Measurements from ENCODE around the gene INHBB.
"Not testable (repeated sequence)": the region's sequence is repeated elsewhere in the genome, so short reads cannot be mapped to it uniquely, and the experiment has no call there.

INHBB gene

DNA sequence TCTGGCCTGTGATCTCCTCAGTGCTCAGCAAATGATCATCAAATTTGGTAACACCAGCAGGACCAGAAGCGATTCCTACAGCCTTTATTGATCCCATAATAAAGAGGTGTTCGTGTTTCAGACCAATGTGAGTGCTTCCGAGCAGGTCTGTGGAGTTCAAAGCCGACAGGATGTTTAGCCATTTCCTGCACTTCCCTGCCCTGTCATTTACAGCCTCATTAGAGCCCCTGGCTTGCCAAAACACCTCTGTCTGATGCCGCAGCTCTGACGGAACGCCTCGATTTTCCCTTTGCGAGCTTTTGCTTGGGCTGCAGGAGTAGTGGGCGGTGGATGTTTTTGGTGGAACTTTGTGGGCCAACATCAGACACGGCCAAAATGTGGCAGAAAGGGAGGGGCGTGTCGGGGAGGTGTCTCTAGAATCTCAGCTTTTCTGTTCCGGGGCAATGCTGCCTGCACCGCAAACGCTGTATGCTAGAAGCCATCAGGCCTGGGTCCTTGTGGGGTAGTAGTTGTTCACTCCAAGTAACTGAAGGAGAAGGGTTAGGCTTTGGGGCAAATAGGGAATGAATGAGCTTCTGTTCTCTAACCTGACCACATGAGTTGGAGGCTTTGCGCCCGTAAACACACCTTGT is 26.1 kb upstream of the INHBB start:
- no peaks in the 10 kb centered on the region for H3K36me3 ChIP-seq (ENCODE audit: insufficient read depth, low read length)
- H3K27me3 ChIP-seq (ENCODE audit: insufficient read depth, low read length) = peaks cover 48% of the 10 kb centered on the region
- no peak overlapping the region for H2AFZ ChIP-seq (ENCODE audit: low read depth, low read length)
- no peak overlapping the region for H3K4me3 ChIP-seq (ENCODE audit: low read length)
- H3K9me3 ChIP-seq (ENCODE audit: low read length) = no peaks in the 10 kb centered on the region
- no peaks in the 10 kb centered on the region for H3K4me1 ChIP-seq (ENCODE audit: insufficient read depth, low read length)

DNA sequence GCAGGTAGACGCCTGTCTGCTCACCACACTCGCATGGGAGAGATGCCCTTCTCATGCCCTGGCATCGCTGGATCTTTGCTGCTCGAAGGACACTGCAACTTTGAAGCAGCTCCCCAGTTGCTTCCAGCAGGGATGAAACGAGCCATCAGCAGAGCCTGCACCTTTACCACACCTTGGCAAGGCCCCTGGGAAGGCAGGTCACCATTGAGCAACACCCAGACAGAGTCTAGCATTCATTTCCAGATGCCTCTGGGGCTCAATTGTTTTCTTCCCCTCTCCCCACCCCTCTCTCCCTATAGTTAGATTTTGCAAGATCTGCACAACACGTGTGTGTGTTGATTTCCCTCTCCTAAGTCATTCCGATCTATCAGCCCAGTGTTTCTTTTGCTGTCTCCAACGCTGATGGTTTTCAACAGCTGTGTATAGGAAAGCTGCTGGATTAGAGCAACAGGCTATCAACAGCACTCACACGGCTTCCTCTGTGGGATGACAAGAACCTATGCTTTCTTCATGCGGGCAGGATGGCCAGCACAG is 25.6 kb upstream of the INHBB start:
- Histone ChIP-seq H3K9me3 (ENCODE audit: low read length) (no peaks in the 10 kb centered on the region), H3K27me3 (ENCODE audit: insufficient read depth, low read length) (peaks cover 42% of the 10 kb centered on the region), H3K36me3 (ENCODE audit: insufficient read depth, low read length) (no peaks in the 10 kb centered on the region), H3K4me1 (ENCODE audit: insufficient read depth, low read length) (no peaks in the 10 kb centered on the region), H3K4me3 (ENCODE audit: low read length) (no peak overlapping the region), H2AFZ (ENCODE audit: low read depth, low read length) (no peak overlapping the region)

DNA sequence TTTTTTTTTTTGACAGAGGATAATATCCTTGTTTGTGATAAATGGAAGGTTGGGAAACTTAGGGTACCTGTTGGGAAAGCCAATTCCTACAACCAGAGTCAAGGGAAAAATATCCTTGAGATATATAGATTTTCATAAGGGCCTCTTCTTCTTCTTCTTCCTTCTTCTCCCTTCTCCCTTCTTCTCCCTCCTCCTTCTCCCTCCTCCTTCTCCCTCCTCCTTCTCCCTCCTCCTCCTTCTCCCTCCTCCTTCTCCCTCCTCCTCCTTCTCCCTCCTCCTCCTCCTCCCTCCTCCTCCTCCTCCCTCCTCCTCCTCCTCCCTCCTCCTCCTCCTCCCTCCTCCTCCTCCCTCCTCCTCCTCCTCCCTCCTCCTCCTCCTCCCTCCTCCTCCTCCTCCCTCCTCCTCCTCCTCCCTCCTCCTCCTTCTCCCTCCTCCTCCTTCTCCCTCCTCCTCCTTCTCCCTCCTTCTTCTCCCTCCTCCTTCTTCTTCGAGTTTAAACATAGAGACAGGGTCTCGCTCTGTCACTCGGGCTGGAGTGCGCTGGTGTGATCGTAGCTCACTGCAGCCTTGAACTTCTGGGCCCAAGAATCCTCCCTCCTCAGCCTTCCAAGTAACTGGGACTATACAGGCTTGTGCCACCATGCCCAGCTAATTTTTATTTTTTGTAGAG is 24.9 kb upstream of the INHBB start:
- not testable (repeated sequence) for H3K9me3 ChIP-seq (ENCODE audit: low read length); H2AFZ ChIP-seq (ENCODE audit: low read depth, low read length); H3K4me1 ChIP-seq (ENCODE audit: insufficient read depth, low read length); H3K36me3 ChIP-seq (ENCODE audit: insufficient read depth, low read length); H3K4me3 ChIP-seq (ENCODE audit: low read length)
- peaks cover 36% of the 10 kb centered on the region for H3K27me3 ChIP-seq (ENCODE audit: insufficient read depth, low read length)

DNA sequence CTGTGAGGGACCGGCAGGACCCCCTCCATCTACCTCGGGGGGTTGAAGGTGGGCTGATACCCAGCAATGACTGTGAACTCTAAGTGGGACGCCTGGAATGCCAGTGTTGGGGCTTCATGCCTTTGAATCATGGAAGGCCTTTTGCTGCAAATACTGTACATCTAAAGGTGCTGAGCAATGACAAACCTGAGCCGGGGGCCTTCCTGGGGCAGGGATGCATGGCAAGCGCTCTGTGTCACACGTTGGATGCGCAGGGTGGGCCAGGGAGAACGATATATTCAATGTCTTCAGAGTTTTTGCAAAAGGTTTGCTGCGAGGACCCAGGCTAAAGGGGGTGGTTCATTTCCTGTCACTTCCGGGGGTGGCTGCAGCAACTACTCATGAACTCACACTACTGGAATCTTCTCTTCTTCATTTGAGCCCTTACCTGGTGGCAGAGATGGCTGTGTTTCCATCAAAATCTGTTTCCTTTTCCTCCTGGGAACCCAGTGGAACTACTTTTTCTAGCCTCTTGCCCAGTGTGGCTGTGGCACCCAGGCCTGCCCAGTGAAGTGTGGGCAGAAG is 24.1 kb upstream of the INHBB start:
- Histone ChIP-seq H3K27me3 (ENCODE audit: insufficient read depth, low read length) (peaks cover 31% of the 10 kb centered on the region), H3K36me3 (ENCODE audit: insufficient read depth, low read length) (no peaks in the 10 kb centered on the region), H3K4me1 (ENCODE audit: insufficient read depth, low read length) (no peaks in the 10 kb centered on the region)

GRCh38 chr2:120322329-120322728 is 23.6 kb upstream of the INHBB start:
- Histone ChIP-seq H3K4me1 (ENCODE audit: insufficient read depth, low read length) (no peaks in the 10 kb centered on the region), H3K9me3 (ENCODE audit: low read length) (no peaks in the 10 kb centered on the region), H3K36me3 (ENCODE audit: insufficient read depth, low read length) (no peaks in the 10 kb centered on the region), H3K27me3 (ENCODE audit: insufficient read depth, low read length) (peaks cover 35% of the 10 kb centered on the region), H2AFZ (ENCODE audit: low read depth, low read length) (no peak overlapping the region), H3K4me3 (ENCODE audit: low read length) (no peak overlapping the region)

More for the DNA sequence above, 24.1 kb upstream of the INHBB start:
- Histone ChIP-seq H2AFZ (ENCODE audit: low read depth, low read length) (no peak overlapping the region), H3K4me3 (ENCODE audit: low read length) (no peak overlapping the region), H3K9me3 (ENCODE audit: low read length) (no peaks in the 10 kb centered on the region)

- Histone ChIP-seq H3K4me3 (ENCODE audit: low read length) (no peak overlapping the region), H3K36me3 (ENCODE audit: insufficient read depth, low read length) (no peaks in the 10 kb centered on the region), H3K4me1 (ENCODE audit: insufficient read depth, low read length) (no peaks in the 10 kb centered on the region), H3K9me3 (ENCODE audit: low read length) (no peaks in the 10 kb centered on the region), H3K27me3 (ENCODE audit: insufficient read depth, low read length) (peaks cover 36% of the 10 kb centered on the region), H2AFZ (ENCODE audit: low read depth, low read length) (no peak overlapping the region)
Observed at GRCh38 chr2:120323214-120323613, 22.7 kb upstream of the INHBB start.

- no peaks in the 10 kb centered on the region for H3K36me3 ChIP-seq (ENCODE audit: insufficient read depth, low read length)
- H3K9me3 ChIP-seq (ENCODE audit: low read length) = no peaks in the 10 kb centered on the region
- H3K27me3 ChIP-seq (ENCODE audit: insufficient read depth, low read length) = peaks cover 37% of the 10 kb centered on the region
- no peaks in the 10 kb centered on the region for H3K4me1 ChIP-seq (ENCODE audit: insufficient read depth, low read length)
- H2AFZ ChIP-seq (ENCODE audit: low read depth, low read length) = no peak overlapping the region
- no peak overlapping the region for H3K4me3 ChIP-seq (ENCODE audit: low read length)
Observed at GRCh38 chr2:120323807-120324399, 22.0 kb upstream of the INHBB start.

GRCh38 chr2:120324933-120325332 is 21.0 kb upstream of the INHBB start:
- Histone ChIP-seq H2AFZ (ENCODE audit: low read depth, low read length) (no peak overlapping the region), H3K4me3 (ENCODE audit: low read length) (no peak overlapping the region), H3K4me1 (ENCODE audit: insufficient read depth, low read length) (no peaks in the 10 kb centered on the region), H3K9me3 (ENCODE audit: low read length) (no peaks in the 10 kb centered on the region), H3K36me3 (ENCODE audit: insufficient read depth, low read length) (no peaks in the 10 kb centered on the region), H3K27me3 (ENCODE audit: insufficient read depth, low read length) (peaks cover 38% of the 10 kb centered on the region)

- Histone ChIP-seq H3K4me1 (ENCODE audit: insufficient read depth, low read length) (no peaks in the 10 kb centered on the region), H3K9me3 (ENCODE audit: low read length) (no peaks in the 10 kb centered on the region), H3K27me3 (ENCODE audit: insufficient read depth, low read length) (peaks cover 42% of the 10 kb centered on the region), H2AFZ (ENCODE audit: low read depth, low read length) (no peak overlapping the region), H3K36me3 (ENCODE audit: insufficient read depth, low read length) (no peaks in the 10 kb centered on the region), H3K4me3 (ENCODE audit: low read length) (no peak overlapping the region)
Observed at GRCh38 chr2:120326066-120326465, 19.9 kb upstream of the INHBB start.

GRCh38 chr2:120330946-120331822 is 14.8 kb upstream of the INHBB start:
- Histone ChIP-seq H2AFZ (ENCODE audit: low read depth, low read length) (no peak overlapping the region), H3K27me3 (ENCODE audit: insufficient read depth, low read length) (peaks cover 46% of the 10 kb centered on the region), H3K4me1 (ENCODE audit: insufficient read depth, low read length) (no peaks in the 10 kb centered on the region), H3K4me3 (ENCODE audit: low read length) (no peak overlapping the region), H3K9me3 (ENCODE audit: low read length) (no peaks in the 10 kb centered on the region), H3K36me3 (ENCODE audit: insufficient read depth, low read length) (no peaks in the 10 kb centered on the region)

- Histone ChIP-seq H3K9me3 (ENCODE audit: low read length) (no peaks in the 10 kb centered on the region), H2AFZ (ENCODE audit: low read depth, low read length) (no peak overlapping the region), H3K4me1 (ENCODE audit: insufficient read depth, low read length) (no peaks in the 10 kb centered on the region), H3K27me3 (ENCODE audit: insufficient read depth, low read length) (peaks cover 52% of the 10 kb centered on the region), H3K4me3 (ENCODE audit: low read length) (no peak overlapping the region), H3K36me3 (ENCODE audit: insufficient read depth, low read length) (no peaks in the 10 kb centered on the region)
Observed at GRCh38 chr2:120331903-120332302, 14.0 kb upstream of the INHBB start.

DNA sequence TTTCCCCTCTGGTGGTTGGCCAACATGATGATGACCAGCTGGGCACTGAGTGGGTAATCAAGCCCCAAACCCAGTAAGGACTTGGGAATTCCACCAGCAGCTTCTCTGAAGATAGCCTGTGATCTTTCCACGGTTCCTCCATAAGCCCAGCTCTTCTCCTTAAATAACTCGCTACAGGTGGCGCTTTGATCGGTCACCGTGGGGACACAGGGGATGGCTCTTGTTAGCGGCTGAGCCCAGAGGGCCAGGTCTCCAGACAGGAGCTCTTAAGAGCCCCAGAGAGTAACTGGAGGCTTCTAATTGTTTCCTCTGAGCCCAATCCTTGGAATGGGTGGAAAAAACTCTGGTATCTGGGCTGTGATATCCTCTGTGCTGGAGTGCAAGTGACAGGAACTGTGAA is 13.6 kb upstream of the INHBB start:
- no peak overlapping the region for H2AFZ ChIP-seq (ENCODE audit: low read depth, low read length)
- H3K4me1 ChIP-seq (ENCODE audit: insufficient read depth, low read length) = no peaks in the 10 kb centered on the region
- H3K27me3 ChIP-seq (ENCODE audit: insufficient read depth, low read length) = peaks cover 52% of the 10 kb centered on the region
- no peaks in the 10 kb centered on the region for H3K36me3 ChIP-seq (ENCODE audit: insufficient read depth, low read length)
- H3K4me3 ChIP-seq (ENCODE audit: low read length) = no peak overlapping the region
- no peaks in the 10 kb centered on the region for H3K9me3 ChIP-seq (ENCODE audit: low read length)

All from neuron (in vitro differentiated cells).